Suppressor macrophage treated with lipopolysaccharide for 1 hour (primary cell): ENCODE data around the gene HSPB1.
A peak's percentile ranks its signal among the peaks of the same experiment; 100 is the strongest.
"Not testable (repeated sequence)": the region's sequence is repeated elsewhere in the genome, so short reads cannot be mapped to it uniquely, and the experiment has no call there.

Experiments
- DNase-seq, 3 donors: peaks; one replicate each; pipeline ENCODE4 v3.0.0-alpha.2; 2020 to 2022

HSPB1 gene

DNA sequence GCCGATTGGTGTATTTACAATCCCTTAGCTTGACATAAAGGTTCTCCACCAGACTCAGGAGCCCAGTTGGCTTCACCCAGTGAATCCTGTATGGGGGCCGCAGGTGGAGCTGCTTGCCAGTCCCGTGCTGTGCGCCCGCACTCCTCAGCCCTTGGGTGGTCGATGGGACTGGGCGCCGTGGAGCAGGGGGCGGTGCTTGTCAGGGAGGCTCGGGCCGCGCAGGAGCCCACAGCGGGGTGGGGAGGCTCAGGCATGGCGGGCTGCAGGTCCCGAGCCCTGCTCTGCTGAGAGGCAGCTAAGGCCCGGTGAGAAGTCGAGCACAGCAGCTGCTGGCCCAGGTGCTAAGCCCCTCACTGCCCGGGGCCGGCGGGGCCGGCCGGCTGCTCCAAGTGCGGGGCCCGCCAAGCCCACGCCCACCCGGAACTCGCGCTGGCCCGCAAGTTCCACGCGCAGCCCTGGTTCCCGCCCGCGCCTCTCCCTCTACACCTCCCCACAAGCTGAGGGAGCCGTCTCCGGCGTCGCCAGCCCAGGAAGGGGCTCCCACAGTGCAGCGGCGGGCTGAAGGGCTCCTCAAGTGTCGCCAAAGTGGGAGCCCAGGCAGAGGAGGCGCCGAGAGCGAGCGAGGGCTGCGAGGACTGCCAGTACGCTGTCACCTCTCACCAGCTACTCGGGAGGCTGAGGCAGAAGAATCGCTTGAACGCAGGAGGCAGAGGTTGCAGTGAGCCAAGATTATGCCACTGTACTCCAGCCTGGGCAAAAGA lies 7.0 kb downstream of the HSPB1 start:
- not testable (repeated sequence) for DNase-seq

DNA sequence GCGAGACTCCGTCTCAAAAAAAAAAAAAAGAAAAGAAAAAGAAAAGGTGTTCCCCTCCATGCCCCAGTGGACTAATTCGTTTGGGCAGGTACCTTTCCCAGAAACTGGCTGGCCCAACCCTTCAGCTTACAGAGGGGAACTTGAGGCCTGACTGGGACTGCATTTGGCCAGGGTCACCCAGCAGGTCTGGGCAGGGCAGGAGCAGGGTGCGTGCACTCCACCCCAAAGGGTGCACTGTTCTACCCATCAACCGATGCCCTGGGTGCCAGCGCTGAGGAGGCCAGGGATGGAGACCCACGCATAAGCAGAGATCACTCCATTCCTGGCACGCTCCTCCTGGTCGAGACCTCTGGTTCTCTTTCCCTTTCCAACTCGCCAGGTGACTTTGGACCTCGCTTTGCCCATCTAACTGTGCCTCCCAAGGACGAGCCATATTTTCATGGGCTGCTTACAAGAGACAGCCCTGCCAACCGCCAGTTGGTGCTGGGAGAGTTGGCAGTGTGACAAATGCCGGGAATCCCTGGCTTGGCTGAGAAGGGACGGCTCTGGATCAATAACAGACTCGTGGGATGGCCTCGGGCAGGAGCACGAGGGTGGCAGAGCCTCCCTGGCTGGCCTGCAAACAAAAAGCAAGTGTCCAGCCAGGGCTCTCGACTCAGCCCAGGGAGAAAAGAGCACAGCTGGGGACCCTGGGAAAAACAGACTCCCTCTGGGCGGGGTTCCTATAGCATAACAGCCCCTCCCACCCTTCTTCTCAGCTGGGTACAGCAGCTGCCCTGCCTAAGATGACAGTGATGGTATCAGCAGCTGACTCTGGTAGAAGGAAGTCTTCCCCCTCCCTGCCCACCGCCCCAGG lies 7.9 kb downstream of the HSPB1 start:
- DNase-seq: no peak

DNA sequence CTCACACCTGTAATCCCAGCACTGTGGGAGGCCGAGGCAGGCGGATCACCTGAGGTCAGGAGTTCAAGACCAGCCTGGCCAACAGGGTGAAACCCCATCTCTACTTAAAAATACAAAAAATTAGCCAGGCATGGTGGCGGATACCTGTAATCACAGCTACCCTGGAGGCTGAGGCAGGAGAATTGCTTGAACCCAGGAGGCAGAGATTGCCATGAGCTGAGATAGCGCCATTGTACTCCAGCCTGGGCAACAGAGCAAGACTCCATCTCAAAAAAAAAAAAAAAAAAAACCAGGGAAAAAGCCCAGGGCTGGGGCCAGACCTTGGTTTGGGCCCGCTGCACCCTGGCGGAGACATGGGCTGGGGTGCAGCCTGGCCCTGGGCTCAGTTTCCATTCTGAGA lies 9.4 kb downstream of the HSPB1 start:
- not testable (repeated sequence) for DNase-seq

DNA sequence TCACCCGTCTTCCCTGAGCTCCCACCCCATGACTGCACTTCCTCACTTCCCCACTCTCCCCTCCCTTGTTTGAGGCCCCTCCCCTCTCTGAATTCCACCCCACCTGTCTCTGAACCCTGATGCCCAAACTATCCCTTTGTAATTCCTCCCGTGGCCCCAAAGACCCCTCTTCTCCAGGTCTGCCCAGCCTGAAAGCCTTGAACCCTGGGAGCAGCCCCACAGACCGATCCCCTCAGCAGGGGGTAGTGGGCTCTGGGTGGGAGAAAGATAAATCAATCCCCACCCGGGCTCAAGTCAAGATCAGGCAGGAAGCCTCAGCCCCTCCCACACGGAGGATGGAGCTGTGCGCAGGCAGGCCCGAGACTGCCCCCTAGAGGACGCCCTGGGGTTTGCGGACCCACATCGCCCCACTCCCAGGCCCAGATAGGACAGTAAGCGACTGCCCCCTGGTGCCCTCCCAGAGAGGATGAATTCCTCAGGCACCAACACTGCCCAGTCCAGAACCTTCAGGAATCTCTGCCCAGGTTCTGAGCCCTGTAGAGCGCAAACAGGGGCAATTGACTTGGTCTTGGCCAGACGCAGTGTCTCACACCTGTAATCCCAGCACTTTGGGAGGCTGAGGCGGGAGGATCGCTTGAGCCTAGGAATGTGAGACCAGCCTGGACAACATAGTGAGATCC lies 11.7 kb downstream of the HSPB1 start:
- DNase-seq: peak; percentile 94 to 97 (median 97)

DNA sequence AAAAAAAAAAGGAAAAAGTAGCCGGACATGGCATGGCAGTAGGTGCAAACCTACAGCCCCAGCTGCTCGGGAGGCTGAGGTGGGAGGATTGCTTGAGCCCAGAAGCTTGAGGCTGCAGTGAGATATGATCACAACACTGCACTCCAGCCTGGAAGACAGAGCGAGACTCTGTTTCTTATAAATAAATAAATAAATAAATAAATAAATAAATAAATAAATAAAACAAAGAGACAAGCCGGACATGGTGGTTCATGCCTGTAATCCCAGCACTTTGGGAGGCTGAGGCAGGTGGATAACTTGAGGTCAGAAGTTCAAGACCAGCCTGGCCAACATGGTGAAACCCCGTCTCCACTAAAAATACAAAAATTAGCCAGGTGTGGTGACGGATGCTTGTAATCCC lies 12.3 kb downstream of the HSPB1 start:
- DNase-seq: not testable (repeated sequence)

DNA sequence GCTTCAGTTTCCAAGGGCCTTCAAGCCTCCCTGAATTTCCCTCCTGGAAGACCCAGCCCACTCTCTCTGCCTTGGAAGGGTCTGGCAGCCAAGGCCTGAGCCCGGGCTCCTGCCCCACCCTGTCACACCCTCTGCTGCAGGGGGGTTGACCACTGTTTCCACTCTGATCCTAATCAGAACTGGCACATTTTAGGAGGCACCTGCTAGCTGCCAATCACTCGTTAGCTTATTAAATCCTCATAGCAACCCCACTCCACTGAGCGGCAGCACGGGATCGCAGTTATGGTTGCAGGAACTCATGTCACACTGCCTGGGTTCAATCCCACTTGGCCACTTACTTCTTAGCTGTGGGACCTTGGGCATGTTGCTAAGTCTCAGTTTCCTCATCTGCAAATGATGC lies 12.9 kb downstream of the HSPB1 start:
- DNase-seq: peak; percentile 41 to 48 (median 46)

DNA sequence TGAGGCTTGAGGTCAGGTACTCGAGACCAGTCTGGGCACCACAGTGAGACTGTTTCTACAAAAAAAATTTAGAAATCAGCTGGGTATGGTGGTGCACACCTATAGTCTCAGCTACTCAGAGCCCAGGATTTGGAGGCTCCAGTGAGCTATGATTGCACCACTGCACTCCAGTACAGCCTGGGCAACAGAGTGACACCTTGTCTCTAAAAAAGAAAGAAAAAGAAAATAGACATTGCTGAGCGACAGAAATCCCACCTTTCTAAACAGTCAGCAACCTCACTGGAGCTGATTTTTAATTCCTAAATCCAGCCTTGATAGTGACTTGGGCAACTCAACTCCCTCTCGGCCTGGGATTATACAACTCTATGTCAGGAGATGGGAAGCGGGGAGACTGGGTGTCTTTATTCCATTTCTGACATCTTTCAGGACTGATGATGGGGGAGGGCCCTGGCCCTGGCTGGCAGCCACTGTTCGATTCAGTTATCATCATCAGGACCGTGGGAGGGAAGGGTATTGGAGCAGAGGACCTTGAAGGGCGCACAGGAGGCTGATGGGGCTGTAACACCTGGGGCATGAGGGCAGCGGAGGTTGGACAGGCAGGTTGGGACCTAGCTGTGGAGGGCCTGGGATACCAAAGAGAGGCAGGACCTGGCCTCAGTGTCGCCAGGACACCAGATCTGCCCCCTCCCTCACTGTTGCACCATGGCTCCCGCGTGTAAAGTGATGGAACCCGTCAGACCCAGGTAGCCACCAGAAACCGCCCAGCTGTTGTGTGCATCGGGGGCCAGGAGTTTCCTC lies 14.7 kb downstream of the HSPB1 start:
- no peak for DNase-seq

DNA sequence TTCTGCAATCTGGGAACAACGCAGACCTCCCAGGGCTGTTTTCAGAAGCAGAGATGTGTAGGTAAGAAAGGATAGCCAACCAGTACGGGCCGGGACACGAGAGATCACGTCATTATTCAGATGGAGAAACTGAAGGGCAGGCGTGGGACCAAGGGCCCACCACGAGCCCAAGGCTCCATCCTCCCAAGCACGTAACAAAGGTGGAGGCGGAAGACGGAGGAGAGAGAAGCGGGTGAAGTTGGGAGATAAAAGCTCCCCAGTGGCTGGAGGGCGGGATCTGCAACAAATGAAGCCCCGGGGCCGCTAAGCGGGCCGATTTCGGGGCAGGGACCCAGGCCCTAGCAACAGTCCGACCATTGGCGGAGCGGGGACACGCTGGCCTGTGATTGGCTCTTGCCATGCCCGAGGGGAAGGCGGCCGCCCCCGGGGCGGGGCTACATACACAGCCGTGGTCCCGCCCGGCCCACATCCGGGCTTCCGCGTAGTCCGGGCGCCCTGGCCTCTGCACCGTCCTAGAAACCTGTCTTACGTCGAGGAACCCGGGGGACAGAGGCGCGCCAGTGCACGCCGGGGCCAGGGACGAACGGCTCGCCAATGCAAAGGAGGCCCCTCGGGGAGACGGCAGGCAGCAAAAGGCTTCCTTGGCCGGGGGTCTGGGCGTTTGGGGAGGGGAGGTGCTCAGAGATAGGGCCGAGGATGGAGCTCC lies 15.5 kb downstream of the HSPB1 start:
- peak; percentile 97 to 99 (median 97) for DNase-seq

DNA sequence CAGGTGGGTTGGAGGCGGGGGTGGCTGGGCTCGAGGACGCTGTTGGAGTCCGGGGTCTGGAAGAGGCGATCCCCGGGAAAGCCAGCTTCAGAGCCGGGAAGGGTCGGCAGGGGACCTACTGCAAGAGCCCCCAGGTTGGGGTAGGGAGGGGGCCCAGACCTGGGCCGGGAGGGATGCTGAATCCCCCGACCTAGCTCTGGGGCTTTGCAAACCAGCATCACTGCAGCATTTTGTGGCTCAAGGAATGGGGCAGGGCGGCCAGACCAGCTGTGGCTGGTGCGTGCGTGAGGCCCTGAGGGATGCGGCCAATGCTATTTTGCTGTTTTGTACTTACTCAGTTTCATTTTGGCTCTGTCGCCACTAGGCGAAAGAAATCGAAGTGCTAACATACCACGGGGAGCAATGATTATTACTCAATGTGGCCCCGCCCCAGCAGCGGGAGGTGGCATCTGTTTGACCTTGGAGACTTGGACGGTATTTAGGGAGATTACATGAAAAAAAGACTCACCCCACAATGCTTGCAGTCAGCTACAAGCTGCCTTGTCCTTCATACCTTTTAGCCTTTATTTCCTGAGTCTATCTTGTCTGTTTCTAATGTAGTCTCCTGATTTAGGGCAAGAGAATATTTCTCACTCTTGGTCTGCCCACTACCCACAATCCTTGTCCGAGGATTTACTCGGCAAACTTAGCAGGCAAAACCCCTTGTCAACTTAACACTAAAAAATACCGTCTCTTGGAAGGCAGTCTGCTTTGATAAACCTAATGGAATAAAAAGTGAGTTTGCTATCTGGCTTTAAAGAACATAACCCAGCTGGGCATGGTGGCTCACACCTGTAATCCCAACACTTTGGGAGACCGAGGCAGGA lies 16.2 kb downstream of the HSPB1 start:
- peak; percentile 88 to 90 (median 88) for DNase-seq

DNA sequence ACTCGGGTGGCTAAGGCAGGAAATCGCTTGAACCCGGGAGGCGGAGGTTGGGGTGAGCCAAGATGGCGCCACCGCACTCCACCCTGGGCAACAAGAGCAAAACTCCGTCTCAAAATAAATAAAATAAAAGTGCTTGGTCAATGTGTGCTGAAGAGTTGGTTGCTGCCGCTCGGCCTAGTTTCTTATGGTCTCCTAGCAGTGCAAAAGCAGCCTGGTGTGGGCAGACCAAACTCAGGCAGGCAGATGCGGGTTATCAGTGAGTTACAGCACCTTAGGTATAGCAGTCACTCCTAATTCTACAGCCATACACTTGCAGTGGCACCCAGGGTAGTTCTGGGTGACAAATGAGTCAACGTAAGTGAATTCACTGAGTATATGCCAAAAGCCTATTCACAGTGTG lies 22.6 kb downstream of the HSPB1 start:
- DNase-seq: no peak

DNA sequence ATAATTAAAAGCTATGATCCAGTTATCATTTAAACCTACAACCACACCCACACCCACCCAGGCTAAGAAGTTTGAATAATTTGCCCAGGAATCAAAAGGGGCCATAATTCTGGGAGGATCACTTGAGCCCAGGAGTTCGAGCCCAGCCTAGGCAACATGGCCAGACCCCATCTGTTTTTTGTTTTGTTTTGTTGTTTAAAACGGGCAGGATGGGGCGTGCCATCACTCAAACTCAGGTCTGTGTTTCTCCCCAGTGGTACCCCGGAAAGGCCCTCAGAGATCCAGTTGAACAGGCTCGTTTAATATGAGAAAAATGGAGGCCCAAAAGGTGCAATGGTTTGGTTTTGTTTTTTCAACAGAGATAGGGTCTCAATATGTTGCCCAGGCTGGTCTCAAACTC lies 23.3 kb downstream of the HSPB1 start:
- DNase-seq: no peak

DNA sequence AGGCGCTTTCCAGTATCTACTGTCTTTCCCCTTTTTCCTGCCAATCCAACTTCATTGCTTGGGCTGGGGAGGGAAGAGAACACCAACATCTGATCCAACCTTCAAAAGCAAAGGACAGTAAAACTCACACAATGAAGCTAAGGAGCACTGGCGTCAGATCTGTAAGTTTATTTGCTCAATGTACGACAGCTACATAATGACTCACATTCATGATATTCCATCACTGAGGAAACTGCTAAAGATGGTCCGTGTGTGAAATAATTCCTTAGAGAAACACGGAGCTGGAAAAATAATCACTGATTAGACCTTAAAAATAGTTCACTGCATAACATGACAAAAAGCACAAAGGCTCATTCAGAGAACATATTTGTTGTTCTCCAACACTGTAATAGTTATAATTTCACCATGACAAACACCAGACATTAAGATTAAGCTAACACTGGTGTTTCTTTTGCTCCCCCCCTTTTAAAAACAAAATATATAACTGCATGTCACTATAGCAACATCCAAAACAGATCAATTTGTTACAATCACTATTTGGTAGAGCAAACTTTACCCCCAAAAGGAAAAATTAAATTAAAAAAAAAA lies 24.3 kb downstream of the HSPB1 start:
- no peak for DNase-seq

DNA sequence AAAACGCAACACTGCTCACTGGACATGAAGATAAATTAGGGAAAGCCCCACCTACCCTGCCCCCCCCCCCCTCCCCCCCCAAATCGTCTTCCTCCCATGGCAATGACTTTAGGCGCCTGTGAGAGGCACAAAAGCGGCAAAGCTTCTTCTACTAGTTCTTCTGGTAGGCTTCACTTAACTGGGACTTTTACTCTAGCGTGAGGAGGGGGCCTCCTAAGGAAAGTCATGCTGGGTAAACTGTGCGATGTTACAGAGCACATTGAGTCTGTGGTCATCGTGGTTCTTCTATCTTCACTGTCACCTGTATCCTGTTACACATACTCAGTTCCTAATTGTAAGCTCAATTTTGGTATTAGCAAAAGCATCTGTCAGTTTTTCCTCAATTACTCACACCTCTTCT lies 25.1 kb downstream of the HSPB1 start:
- DNase-seq: peak in 1 of 3 donors; percentile 25

DNA sequence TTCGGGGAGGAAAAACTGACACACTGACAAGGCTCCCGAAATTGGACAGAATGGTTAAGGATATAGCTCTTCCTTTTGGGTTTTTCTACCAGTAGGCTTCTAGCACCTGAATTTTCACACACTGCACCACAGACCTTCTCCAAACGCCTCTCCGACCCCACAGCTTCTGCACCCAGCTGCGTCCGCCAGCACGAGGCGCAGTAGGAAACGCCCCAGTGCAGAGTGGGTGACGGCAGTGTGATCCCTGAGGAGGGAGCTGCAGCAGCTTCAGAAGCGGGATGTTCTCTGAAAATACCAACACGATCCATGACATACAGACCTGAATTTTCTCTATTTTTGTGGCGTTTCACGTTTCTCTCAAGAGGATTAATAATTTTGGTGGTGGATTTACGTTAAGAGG lies 25.9 kb downstream of the HSPB1 start:
- DNase-seq: no peak

DNA sequence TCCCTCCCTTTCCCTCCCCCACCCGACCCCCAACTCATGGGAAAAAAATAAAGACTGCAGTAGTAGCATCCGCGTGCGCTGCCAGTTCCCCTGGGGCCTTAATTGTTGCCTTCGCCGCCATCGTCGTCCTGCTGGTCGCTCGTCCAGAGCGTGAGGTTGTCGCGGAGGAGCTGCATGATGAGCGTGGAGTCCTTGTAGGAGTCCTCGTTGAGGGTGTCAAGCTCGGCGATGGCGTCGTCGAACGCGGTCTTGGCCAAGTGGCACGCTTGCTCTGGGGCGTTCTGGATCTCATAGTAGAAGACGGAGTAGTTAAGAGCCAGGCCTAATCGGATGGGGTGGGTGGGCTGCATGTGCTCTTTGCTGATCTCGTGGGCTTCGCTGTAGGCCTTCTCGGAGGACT lies 27.0 kb downstream of the HSPB1 start:
- no peak for DNase-seq

DNA sequence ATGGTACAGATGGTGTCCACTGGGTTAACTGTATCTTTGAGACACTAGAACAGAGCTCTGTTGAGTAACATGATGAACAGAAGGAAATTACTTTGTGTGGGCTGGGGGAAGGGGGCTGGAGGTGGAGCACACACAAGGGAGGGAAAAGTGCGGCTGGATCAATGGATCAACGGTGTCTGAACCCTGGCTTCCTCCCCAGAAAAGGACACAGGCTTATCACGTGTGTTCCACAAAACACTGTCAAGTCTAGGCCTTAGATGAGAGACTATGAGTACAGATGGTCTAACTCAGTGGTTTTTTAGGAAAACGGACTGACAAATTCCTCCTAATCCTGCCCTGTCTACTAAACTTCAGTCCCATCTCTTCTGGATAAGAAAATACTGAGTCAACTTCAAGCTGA lies 27.8 kb downstream of the HSPB1 start:
- no peak for DNase-seq

DNA sequence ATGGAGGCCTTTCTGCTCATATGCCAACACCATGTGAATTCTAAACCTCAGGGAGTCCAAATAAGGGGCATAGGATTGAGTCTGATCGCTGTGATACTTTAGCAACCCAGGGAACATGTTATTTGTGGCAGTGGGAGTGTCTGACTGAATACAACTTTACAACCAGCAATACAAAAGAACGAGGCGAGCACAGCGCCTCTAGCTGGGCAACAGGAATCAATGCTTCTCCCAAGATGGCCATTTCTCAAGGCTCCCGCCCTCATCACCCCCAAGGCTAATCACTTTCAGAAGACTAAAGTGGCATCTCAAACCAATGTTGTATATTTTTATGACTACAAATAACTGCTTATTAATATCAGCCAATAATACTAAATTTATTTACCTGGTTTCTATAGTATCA lies 28.2 kb downstream of the HSPB1 start:
- DNase-seq: no peak

DNA sequence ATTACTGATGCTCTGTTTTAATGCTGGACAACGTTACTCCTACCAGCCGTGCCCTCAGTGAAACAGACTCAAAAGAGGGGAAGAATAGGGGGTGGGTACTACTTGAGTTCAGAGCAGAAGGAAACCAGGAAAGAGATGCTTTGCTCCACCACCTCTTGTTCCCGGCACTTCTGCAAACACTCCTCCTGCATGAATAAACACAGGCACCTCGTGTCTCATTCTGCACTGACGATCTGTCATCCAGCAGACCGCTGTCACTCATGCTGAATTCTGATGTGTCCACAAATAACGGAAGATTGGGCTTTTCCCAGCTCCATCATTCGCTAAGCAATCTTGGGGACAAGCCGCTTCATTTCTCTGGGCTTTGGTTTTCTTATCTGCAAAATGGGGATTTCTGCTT lies 29.6 kb downstream of the HSPB1 start:
- peak; percentile 24 to 84 (median 58) for DNase-seq

DNA sequence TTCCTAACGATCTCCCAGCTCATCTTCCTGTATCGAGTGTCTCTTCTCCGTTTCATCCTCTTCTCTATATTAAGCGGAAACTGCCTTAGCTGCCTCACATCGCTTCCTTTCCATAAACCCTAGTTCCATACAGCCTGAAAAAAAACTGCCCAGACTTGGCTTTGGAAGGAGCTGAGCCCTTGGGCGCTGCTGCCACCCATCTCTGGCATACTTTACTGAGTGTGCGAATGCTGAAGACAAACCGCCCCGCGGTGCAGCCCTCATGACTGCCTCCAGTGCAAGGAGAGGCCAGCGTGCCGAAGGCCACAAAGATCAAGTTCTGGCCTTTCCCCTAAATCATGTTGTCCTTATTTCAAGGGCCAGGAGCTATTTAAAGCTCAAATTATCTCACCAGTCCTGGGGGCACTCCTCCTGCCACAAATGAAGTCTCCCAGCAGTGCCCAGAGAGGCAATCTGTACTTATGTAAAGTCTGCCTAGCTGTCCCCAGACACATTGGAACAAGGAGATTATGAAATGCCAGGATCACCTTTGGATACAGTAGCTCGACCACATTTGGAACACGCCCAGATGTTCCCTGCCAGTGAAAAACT lies 31.1 kb downstream of the HSPB1 start:
- peak; percentile 40 to 57 (median 55) for DNase-seq

DNA sequence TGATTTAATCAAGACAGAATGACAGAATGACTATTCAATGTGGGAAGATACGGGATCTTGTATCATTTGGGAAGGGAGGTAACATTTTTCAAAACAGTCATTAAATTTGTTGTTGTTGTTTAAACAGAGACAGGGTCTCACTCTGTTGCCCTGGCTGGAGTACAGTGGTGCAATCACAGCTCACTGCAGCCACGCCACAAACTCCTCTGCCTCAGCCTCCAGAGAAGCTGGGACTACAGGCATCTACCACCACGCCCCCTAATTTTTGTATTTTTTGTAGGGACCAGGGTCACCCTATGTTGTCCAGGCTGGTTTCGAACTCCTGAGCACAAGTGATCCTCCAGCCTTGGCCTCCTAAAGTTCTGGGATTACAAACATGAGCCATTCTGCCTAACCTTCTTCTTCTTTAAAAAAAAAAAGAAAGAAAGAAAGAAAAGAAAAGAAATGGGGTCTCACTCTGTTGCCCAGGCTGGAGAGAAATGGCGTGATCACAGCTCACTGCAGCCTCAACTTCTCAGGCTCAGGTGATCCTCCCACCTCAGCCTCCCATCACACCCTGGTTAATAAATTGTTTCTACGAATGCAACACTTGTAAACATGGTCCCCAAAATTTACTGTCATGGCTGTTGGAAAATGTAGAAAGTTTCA lies 32.0 kb downstream of the HSPB1 start:
- no peak for DNase-seq
